Prostate gland (tissue), 2 donors: Measurements from ENCODE around the gene VWF. TPM values are rescaled to one million over a fixed set of nuclear protein-coding genes. Genes with fewer than 3 reads are reported as not detected.

ENCODE experiments used
- DNase-seq: peaks from one replicate; pipeline ENCODE4 v3.0.0-alpha.2; 2019; ENCODE audit warnings: low spot score
- H3K27ac ChIP-seq, 2 donors: fragments of 200-600 bp; sonication (generic); 2 replicates each; pipeline ENCODE4 v1.5.1; 2017 to 2019
- H3K27me3 ChIP-seq: fragments of 200-600 bp; sonication (generic); replicated peaks from 2 replicates; pipeline ENCODE4 v1.5.1; 2019; ENCODE audit not compliant: insufficient read depth
- H3K36me3 ChIP-seq, 2 donors: fragments of 200-600 bp; sonication (generic); 1 replicate in 1 of 2; 2 replicates in 1 of 2; pipeline versions ENCODE4 v1.5.1 to v1.8.1; 2017 to 2019
- H3K4me1 ChIP-seq: fragments of 200-600 bp; sonication (generic); replicated peaks from 2 replicates; pipeline ENCODE4 v1.5.1; 2019
- H3K4me3 ChIP-seq, 2 donors: fragments of 200-600 bp; sonication (generic); 2 replicates each; pipeline ENCODE4 v1.5.1; 2017 to 2019
- H3K9me3 ChIP-seq: fragments of 200-600 bp; sonication (generic); 2 replicates; pipeline ENCODE4 v1.5.1; 2017
- CTCF ChIP-seq, 4 experiments: fragments of 200-600 bp in 2 of 4; fragments of 450-650 bp in 2 of 4; sonication (generic) in 2 of 4; IDR thresholded peaks; 1 replicate in 3 of 4; 2 replicates in 1 of 4; pipeline ENCODE4 v1.5.1; 2016 to 2019; ENCODE audit warnings: antibody characterized with exemption in 4 of 4, mild to moderate bottlenecking in 2 of 4, moderate library complexity in 2 of 4
- POLR2A ChIP-seq: fragments of 450-650 bp; IDR thresholded peaks from one replicate; pipeline ENCODE4 v1.6.1; 2016; ENCODE audit warnings: antibody characterized with exemption, mild to moderate bottlenecking
- POLR2AphosphoS5 ChIP-seq: sonication (generic); formaldehyde crosslinking; IDR thresholded peaks from one replicate; pipeline ENCODE4 v1.6.1; 2017; ENCODE audit warnings: antibody characterized with exemption
- WGBS: methylation state at CpG from one replicate; pipeline ENCODE4 v1.1.5; 2018; 5-methylcytosine and 5-hydroxymethylcytosine counted together
- intact Hi-C: fragments of 100-400 bp; cut with DNase I; formaldehyde crosslinking; loops from one replicate; pipeline ENCODE4 v1.14.2; 2022
- total RNA-seq, 2 donors: library from RNA; depleted of rRNA; stranded (reverse); fragments of >200 nt; gene quantifications; one replicate each; pipeline ENCODE4 v1.1.0, GENCODE V29; 2016

Gene VWF
- total RNA-seq, 2 donors from 2014 or later, result 55.0 to 193 TPM

- Histone ChIP-seq H3K4me1 (no peaks in the 10 kb centered on the region), H3K27me3 (no peaks in the 10 kb centered on the region), H3K4me3 (no peak overlapping the region), H3K27ac (peak overlapping the region in 1 of 2 donors; percentile 24), H3K36me3 (no peaks in the 10 kb centered on the region), H3K9me3 (no peaks in the 10 kb centered on the region)
- TF ChIP-seq CTCF (IDR thresholded peaks at IDR 0.05) (no peak), POLR2AphosphoS5 (no peak), POLR2A (no peak)
- 67% methylated on average over 17 of the region's 17 CpGs for WGBS
- DNase-seq, result no peak
- intact Hi-C loops, result no loop called here
These were observed 43.1 kb upstream of the VWF start for GRCh38 chr12:6167327-6168280.

- Histone ChIP-seq H3K27me3 (no peaks in the 10 kb centered on the region), H3K27ac (peak overlapping the region in 1 of 2 donors; percentile 24), H3K4me3 (no peak overlapping the region), H3K4me1 (no peaks in the 10 kb centered on the region), H3K9me3 (no peaks in the 10 kb centered on the region), H3K36me3 (no peaks in the 10 kb centered on the region)
- intact Hi-C loops, result no loop called here
- 92% methylated on average over 6 of the region's 6 CpGs for WGBS
- no peak for DNase-seq
- TF ChIP-seq POLR2AphosphoS5 (no peak), POLR2A (no peak), CTCF (IDR thresholded peaks at IDR 0.05) (no peak)
These were observed 42.3 kb upstream of the VWF start for GRCh38 chr12:6166808-6167207.

- DNase-seq, result no peak
- Histone ChIP-seq H3K9me3 (no peaks in the 10 kb centered on the region), H3K4me1 (no peaks in the 10 kb centered on the region), H3K4me3 (no peak overlapping the region), H3K27me3 (no peaks in the 10 kb centered on the region), H3K27ac (no peak overlapping the region), H3K36me3 (no peaks in the 10 kb centered on the region)
- 91% methylated on average over 2 of the region's 2 CpGs for WGBS
- intact Hi-C loops, result no loop called here
- TF ChIP-seq POLR2AphosphoS5, result no peak
- no peak for TF ChIP-seq POLR2A
- no peak for TF ChIP-seq CTCF (IDR thresholded peaks at IDR 0.05)
These were observed 40.9 kb upstream of the VWF start for GRCh38 chr12:6165395-6165794.

GRCh38 chr12:6163416-6164060 is 39.1 kb upstream of the VWF start:
- Histone ChIP-seq H3K36me3 (no peaks in the 10 kb centered on the region), H3K27me3 (no peaks in the 10 kb centered on the region), H3K4me1 (no peaks in the 10 kb centered on the region), H3K4me3 (no peak overlapping the region), H3K9me3 (no peaks in the 10 kb centered on the region), H3K27ac (no peak overlapping the region)
- WGBS, result 91% methylated on average over 8 of the region's 8 CpGs
- intact Hi-C loops, result no loop called here
- DNase-seq, result no peak
- TF ChIP-seq POLR2AphosphoS5, result no peak
- no peak for TF ChIP-seq CTCF (IDR thresholded peaks at IDR 0.05)
- no peak for TF ChIP-seq POLR2A
